ENCODE measurements around the gene NRDC. TPM values are rescaled to one million over a fixed set of nuclear protein-coding genes. Genes with fewer than 3 reads are reported as not detected.

Gene NRDC
- total RNA-seq, 2 donors from 2014 or later, result 97.9 to 116 TPM

DNA sequence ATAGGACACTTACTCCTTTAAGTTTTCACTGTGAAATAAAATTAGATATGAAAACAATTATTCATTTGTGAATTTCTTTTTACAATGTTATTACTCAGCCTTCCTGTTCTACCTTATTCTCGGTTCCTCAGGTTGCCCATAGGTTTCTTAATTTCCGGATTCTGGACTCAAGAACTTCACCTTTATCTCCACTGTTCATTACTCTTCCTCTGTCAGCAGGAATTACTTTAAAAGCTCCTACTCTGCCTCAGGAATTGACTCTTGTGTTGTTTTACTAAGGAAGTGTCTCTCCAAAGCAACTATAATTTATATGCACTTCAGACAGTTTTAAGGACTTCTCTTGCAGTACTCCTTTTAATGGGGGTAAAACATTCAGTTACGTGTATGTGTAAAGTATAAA, 137.9 kb downstream of the NRDC start:
- no peak overlapping the region for H3K27ac Mint-ChIP-seq
- no peak for ATAC-seq
- H3K27me3 Mint-ChIP-seq, result no peaks in the 10 kb centered on the region

More for the DNA sequence above, 137.9 kb downstream of the NRDC start:
- H3K9me3 ChIP-seq (ENCODE audit: control insufficient read depth, low read length, poor library complexity, severe bottlenecking), result no peaks in the 10 kb centered on the region
- Mint-ChIP-seq H3K36me3 (ENCODE audit: low read depth) (peaks cover 5% of the 10 kb centered on the region), H3K4me1 (peaks cover 28% of the 10 kb centered on the region), H3K4me3 (no peak overlapping the region)
- DNase-seq, result no peak

Other genes with a start within 250 kb of the NRDC start
- gene RAB3B, start 112.0 kb upstream of the NRDC start, total RNA-seq, result under 1 TPM in 1 of 2 donors, not detected in 1; 0.02 TPM
- 10 to 100 TPM; 19.9 to 23.2 TPM for gene KTI12, start 155.1 kb upstream of the NRDC start, total RNA-seq
- gene TXNDC12, start 176.5 kb upstream of the NRDC start, total RNA-seq, result 10 to 100 TPM; 23.1 to 24.4 TPM
- 10 to 100 TPM; 33.6 to 40.6 TPM for gene BTF3L4, start 177.6 kb upstream of the NRDC start, total RNA-seq

Measured in T-helper 17 cell (primary cell).